PFSK-1 (cell line): ENCODE data around the gene YPEL1.

Source experiments
- FOXP2 ChIP-seq: optimal IDR thresholded peaks from 2 replicates; pipeline ENCODE3; 2011; ENCODE audit warnings: borderline replicate concordance, control low read depth, inconsistent platforms; ENCODE audit not compliant: insufficient read depth; ENCODE audit errors: extremely low read length, extremely low read depth
- POLR2AphosphoS5 ChIP-seq: IDR thresholded peaks from 2 replicates; pipeline ENCODE4 v1.6.1; 2012; ENCODE audit warnings: low read depth, mild to moderate bottlenecking, control low read depth, low read length, moderate library complexity
- REST ChIP-seq, 2 experiments: IDR thresholded peaks; 2 replicates each; pipeline versions ENCODE4 v1.6.1 to v1.8.0; 2011 to 2012; ENCODE audit warnings: low read depth in 2 of 2, low read length in 2 of 2, control low read depth in 1 of 2, inconsistent platforms in 1 of 2, mild to moderate bottlenecking in 1 of 2, moderate library complexity in 1 of 2; ENCODE audit not compliant: insufficient read depth in 1 of 2
- SIN3A ChIP-seq: IDR thresholded peaks from 2 replicates; pipeline ENCODE4 v1.6.1; 2012; ENCODE audit warnings: mild to moderate bottlenecking, low read length, moderate library complexity, borderline replicate concordance; ENCODE audit not compliant: insufficient read depth
- TAF1 ChIP-seq: IDR thresholded peaks from 2 replicates; pipeline ENCODE4 v1.6.1; 2012; ENCODE audit warnings: low read length, control low read depth, borderline replicate concordance; ENCODE audit not compliant: insufficient read depth

GRCh38 chr22:21661991-21662390, 73.6 kb downstream of the YPEL1 start:
- TF ChIP-seq SIN3A (no peak), POLR2AphosphoS5 (no peak), REST (IDR thresholded peaks at IDR 0.05; ENCODE audit: insufficient read depth in 1 of 2, low read depth in 2 of 2, low read length in 2 of 2) (no peak), TAF1 (no peak), FOXP2 (no peak)
